Measurements from ENCODE around the gene MYNN. TPM values are rescaled to one million over a fixed set of nuclear protein-coding genes. Genes with fewer than 3 reads are reported as not detected.
A peak's percentile ranks its signal among the peaks of the same experiment; 100 is the strongest.
"Not testable (repeated sequence)": the region's sequence is repeated elsewhere in the genome, so short reads cannot be mapped to it uniquely, and the experiment has no call there.

The MYNN gene
- 17.4 TPM for polyA plus RNA-seq (ENCODE audit: insufficient read length)

- DNase-seq: peak; percentile 95
Measured at GRCh38 chr3:169772897-169773816, at the start of gene MYNN. Gene MYNN, plus strand, starts transcription at chr3:169773396. Its CDS starts 900 bp downstream, at chr3:169774296.

GRCh38 chr3:169731857-169732256, 41.3 kb upstream of the MYNN start:
- not testable (repeated sequence) for DNase-seq

GRCh38 chr3:169739067-169739466, 34.1 kb upstream of the MYNN start:
- no peak for DNase-seq

- DNase-seq: no peak
Measured at GRCh38 chr3:169744366-169745054, 28.7 kb upstream of the MYNN start.

GRCh38 chr3:169746924-169747323, 26.3 kb upstream of the MYNN start:
- DNase-seq: no peak

- DNase-seq: no peak
Measured at GRCh38 chr3:169748670-169749069, 24.5 kb upstream of the MYNN start.

GRCh38 chr3:169750665-169751064, 22.5 kb upstream of the MYNN start:
- no peak for DNase-seq

- DNase-seq: no peak
Measured at GRCh38 chr3:169751875-169752274, 21.3 kb upstream of the MYNN start.

GRCh38 chr3:169754711-169755110, 18.5 kb upstream of the MYNN start:
- DNase-seq: no peak

GRCh38 chr3:169755488-169755887, 17.7 kb upstream of the MYNN start:
- no peak for DNase-seq

GRCh38 chr3:169758359-169758994, 14.7 kb upstream of the MYNN start:
- no peak for DNase-seq

- DNase-seq: no peak
Measured at GRCh38 chr3:169759256-169759655, 13.9 kb upstream of the MYNN start.

GRCh38 chr3:169760479-169760878, 12.7 kb upstream of the MYNN start:
- DNase-seq: no peak

- DNase-seq: peak; percentile 77
Measured at GRCh38 chr3:169764312-169764881, 8.8 kb upstream of the MYNN start.

GRCh38 chr3:169764882-169765612, 8.1 kb upstream of the MYNN start, which contains the start of gene TERC:
Gene TERC, minus strand, starts transcription at chr3:169765060.
- peak; percentile 96 for DNase-seq

- DNase-seq: peak; percentile 66
Measured at GRCh38 chr3:169769287-169770181, 3.7 kb upstream of the MYNN start, which contains the start of gene ACTRT3. Gene ACTRT3, minus strand, starts transcription at chr3:169769561. Its CDS starts 41 bp downstream, at chr3:169769520.

- peak; percentile 85 for DNase-seq
Measured at GRCh38 chr3:169771497-169772304, 1.5 kb upstream of the MYNN start.

GRCh38 chr3:169772305-169772896, 795 bp upstream of the MYNN start:
- DNase-seq: peak; percentile 87

GRCh38 chr3:169774186-169774585, 990 bp downstream of the MYNN start:
- no peak for DNase-seq
